ENCODE results near the gene TMPRSS9. TPM values are rescaled to one million over a fixed set of nuclear protein-coding genes. Genes with fewer than 3 reads are reported as not detected.

The TMPRSS9 gene
- total and polyA plus RNA-seq, 2 of the 13 experiments (the other 11 are each of a cell fraction or from before 2014, with no cell fraction given): 2.5 to 5.2 TPM

DNA sequence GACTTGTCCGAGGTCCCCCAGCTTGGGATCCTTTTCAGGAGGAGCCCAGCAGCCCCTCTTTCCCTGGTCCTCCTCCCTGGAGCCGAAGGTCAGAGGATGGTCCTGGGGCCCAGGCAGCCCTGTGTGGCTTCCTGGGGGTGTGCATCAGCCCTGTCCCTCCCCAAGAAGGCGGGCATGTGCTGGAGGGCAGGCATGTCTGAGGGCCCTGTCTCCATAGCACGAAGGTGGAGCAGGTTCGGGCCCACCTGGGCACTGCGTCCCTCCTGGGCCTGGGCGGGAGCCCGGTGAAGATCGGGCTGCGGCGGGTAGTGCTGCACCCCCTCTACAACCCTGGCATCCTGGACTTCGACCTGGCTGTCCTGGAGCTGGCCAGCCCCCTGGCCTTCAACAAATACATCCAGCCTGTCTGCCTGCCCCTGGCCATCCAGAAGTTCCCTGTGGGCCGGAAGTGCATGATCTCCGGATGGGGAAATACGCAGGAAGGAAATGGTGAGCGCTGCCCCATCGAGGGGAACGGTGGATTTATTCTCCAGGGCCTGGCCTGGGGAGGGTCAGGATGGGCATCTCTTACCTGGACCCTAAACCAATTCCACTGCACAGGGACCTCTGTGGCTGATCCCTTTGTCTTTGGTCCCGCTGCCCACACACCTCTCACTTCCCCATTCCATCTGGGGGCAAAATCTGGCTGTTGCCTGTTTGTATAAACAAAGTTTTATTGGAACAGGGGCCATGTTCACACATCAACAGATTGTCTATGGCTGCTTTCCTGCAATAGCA is 56.4 kb downstream of the TMPRSS9 start (continued):
- TF ChIP-seq TGIF2 (CRISPR knock-in tag; IDR thresholded peaks at IDR 0.05) (peak; percentile 53), KLF15 (CRISPR knock-in tag; IDR thresholded peaks at IDR 0.05; ENCODE audit: borderline replicate concordance) (no peak), RFXANK (CRISPR knock-in tag; IDR thresholded peaks at IDR 0.05) (0 out of 2 replicates have a peak, but pooled peaks have one; percentile 24), JUND (CRISPR knock-in tag; IDR thresholded peaks at IDR 0.05) (peak; percentile 55; the same call in 1 of the 2 replicates), HOXA5 (CRISPR knock-in tag; IDR thresholded peaks at IDR 0.05) (no peak; the same call in 1 of the 2 replicates), ZNF235 (CRISPR knock-in tag; IDR thresholded peaks at IDR 0.05; ENCODE audit: borderline replicate concordance) (no peak), CEBPB (IDR thresholded peaks at IDR 0.05; ENCODE audit: borderline replicate concordance, low read depth, low read length) (peak; percentile 61; the same call in 1 of the 2 replicates), ZNF253 (CRISPR knock-in tag; IDR thresholded peaks at IDR 0.05; ENCODE audit: borderline replicate concordance) (no peak), ZBTB7B (CRISPR knock-in tag; IDR thresholded peaks at IDR 0.05) (peak; percentile 89), TAF15 (IDR thresholded peaks at IDR 0.05; ENCODE audit: low read depth, low read length, poor library complexity, severe bottlenecking) (no peak), ZNF569 (CRISPR knock-in tag; IDR thresholded peaks at IDR 0.05; ENCODE audit: borderline replicate concordance) (no peak), SMAD3 (CRISPR knock-in tag; IDR thresholded peaks at IDR 0.05) (no peak; the same call in 1 of the 2 replicates), NR2F6 (IDR thresholded peaks at IDR 0.05) (peak; percentile 37; the same call in 1 of the 2 replicates), NR2F6 (CRISPR knock-in tag; IDR thresholded peaks at IDR 0.05) (peak; percentile 74), TBX2 (CRISPR knock-in tag; IDR thresholded peaks at IDR 0.05; ENCODE audit: borderline replicate concordance) (peak; percentile 66; the same call in 1 of the 2 replicates), MLLT10 (CRISPR knock-in tag; IDR thresholded peaks at IDR 0.05) (no peak), GATA4 (IDR thresholded peaks at IDR 0.05; ENCODE audit: borderline replicate concordance, low read depth) (no peak), KLF6 (CRISPR knock-in tag; IDR thresholded peaks at IDR 0.05) (peak; percentile 84; the same call in 1 of the 2 replicates), TBX3 (IDR thresholded peaks at IDR 0.05; ENCODE audit: borderline replicate concordance) (no peak; the same call in 1 of the 2 replicates), NPAS2 (CRISPR knock-in tag; IDR thresholded peaks at IDR 0.05; ENCODE audit: borderline replicate concordance) (no peak), ZNF207 (IDR thresholded peaks at IDR 0.05; ENCODE audit: borderline replicate concordance) (no peak), HCFC1 (IDR thresholded peaks at IDR 0.05; ENCODE audit: low read depth, low read length) (no peak)
- TF ChIP-seq, protein P1, sequence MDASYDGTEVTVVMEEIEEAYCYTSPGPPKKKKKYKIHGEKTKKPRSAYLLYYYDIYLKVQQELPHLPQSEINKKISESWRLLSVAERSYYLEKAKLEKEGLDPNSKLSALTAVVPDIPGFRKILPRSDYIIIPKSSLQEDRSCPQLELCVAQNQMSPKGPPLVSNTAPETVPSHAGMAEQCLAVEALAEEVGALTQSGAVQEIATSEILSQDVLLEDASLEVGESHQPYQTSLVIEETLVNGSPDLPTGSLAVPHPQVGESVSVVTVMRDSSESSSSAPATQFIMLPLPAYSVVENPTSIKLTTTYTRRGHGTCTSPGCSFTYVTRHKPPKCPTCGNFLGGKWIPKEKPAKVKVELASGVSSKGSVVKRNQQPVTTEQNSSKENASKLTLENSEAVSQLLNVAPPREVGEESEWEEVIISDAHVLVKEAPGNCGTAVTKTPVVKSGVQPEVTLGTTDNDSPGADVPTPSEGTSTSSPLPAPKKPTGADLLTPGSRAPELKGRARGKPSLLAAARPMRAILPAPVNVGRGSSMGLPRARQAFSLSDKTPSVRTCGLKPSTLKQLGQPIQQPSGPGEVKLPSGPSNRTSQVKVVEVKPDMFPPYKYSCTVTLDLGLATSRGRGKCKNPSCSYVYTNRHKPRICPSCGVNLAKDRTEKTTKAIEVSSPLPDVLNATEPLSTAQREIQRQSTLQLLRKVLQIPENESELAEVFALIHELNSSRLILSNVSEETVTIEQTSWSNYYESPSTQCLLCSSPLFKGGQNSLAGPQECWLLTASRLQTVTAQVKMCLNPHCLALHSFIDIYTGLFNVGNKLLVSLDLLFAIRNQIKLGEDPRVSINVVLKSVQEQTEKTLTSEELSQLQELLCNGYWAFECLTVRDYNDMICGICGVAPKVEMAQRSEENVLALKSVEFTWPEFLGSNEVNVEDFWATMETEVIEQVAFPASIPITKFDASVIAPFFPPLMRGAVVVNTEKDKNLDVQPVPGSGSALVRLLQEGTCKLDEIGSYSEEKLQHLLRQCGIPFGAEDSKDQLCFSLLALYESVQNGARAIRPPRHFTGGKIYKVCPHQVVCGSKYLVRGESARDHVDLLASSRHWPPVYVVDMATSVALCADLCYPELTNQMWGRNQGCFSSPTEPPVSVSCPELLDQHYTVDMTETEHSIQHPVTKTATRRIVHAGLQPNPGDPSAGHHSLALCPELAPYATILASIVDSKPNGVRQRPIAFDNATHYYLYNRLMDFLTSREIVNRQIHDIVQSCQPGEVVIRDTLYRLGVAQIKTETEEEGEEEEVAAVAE (CRISPR knock-in tag; IDR thresholded peaks at IDR 0.05; ENCODE audit: borderline replicate concordance): no peak
- TF ChIP-seq, protein P2, sequence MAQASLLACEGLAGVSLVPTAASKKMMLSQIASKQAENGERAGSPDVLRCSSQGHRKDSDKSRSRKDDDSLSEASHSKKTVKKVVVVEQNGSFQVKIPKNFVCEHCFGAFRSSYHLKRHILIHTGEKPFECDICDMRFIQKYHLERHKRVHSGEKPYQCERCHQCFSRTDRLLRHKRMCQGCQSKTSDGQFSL (CRISPR knock-in tag; IDR thresholded peaks at IDR 0.05): peak; percentile 92
- TF ChIP-seq, protein P3, sequence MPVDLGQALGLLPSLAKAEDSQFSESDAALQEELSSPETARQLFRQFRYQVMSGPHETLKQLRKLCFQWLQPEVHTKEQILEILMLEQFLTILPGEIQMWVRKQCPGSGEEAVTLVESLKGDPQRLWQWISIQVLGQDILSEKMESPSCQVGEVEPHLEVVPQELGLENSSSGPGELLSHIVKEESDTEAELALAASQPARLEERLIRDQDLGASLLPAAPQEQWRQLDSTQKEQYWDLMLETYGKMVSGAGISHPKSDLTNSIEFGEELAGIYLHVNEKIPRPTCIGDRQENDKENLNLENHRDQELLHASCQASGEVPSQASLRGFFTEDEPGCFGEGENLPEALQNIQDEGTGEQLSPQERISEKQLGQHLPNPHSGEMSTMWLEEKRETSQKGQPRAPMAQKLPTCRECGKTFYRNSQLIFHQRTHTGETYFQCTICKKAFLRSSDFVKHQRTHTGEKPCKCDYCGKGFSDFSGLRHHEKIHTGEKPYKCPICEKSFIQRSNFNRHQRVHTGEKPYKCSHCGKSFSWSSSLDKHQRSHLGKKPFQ (CRISPR knock-in tag; IDR thresholded peaks at IDR 0.05; ENCODE audit: insufficient replicate concordance): no peak
